Testis (tissue), 3 donors: ENCODE data around the gene HMGA1. TPM values are rescaled to one million over a fixed set of nuclear protein-coding genes. Genes with fewer than 3 reads are reported as not detected.

Experiments
- DNase-seq: peaks from one replicate; pipeline ENCODE4 v3.0.0-alpha.2; 2019
- H3K27ac ChIP-seq, 2 donors: fragments of 200-600 bp; sonication (generic); one replicate each; pipeline ENCODE4 v1.5.1; 2019
- H3K27me3 ChIP-seq: fragments of 200-600 bp; sonication (generic); one replicate; pipeline ENCODE4 v1.5.1; 2019
- H3K36me3 ChIP-seq: fragments of 200-600 bp; sonication (generic); one replicate; pipeline ENCODE4 v1.5.1; 2017; ENCODE audit warnings: low read depth; ENCODE audit errors: missing control alignments
- H3K4me1 ChIP-seq: fragments of 200-600 bp; sonication (generic); one replicate; pipeline ENCODE4 v1.5.1; 2019
- H3K4me3 ChIP-seq, 2 donors: fragments of 200-600 bp; sonication (generic); one replicate each; pipeline ENCODE4 v1.5.1; 2017 to 2019
- H3K9me3 ChIP-seq: fragments of 200-600 bp; sonication (generic); one replicate; pipeline ENCODE4 v1.5.1; 2017
- POLR2A ChIP-seq: fragments of 450-650 bp; IDR thresholded peaks from one replicate; pipeline ENCODE4 v1.6.1; 2017; ENCODE audit warnings: antibody characterized with exemption, mild to moderate bottlenecking, moderate library complexity
- WGBS, 2 donors: methylation state at CpG; one replicate each; pipeline ENCODE4 v1.1.5; 2018; 5-methylcytosine and 5-hydroxymethylcytosine counted together
- intact Hi-C: fragments of 100-400 bp; cut with DNase I; formaldehyde crosslinking; loops from one replicate; pipeline ENCODE4 v1.15.1; 2023; ENCODE audit warnings: low total_unique reads
- polyA plus RNA-seq: library from polyadenylated mRNA; stranded (reverse); fragments of 350-450 nt; fragmentation: Illumina TruSeq; extraction: RNeasy Lipid Tissue Mini Kit (QIAGEN cat#74804); gene quantifications from one replicate; pipeline ENCODE4 v1.2.3, GENCODE V29; 2014; ENCODE audit warnings: low read depth, low replicate concordance; ENCODE audit not compliant: insufficient read depth
- total RNA-seq, 2 donors: library from RNA; depleted of rRNA; stranded (reverse); fragments of >200 nt; gene quantifications; one replicate each; pipeline ENCODE4 v1.2.3, GENCODE V29; 2016
- TF ChIP-seq, protein P1 (sequence below), 3 experiments: fragments of 450-650 bp in 2 of 3; fragments of 200-600 bp in 1 of 3; sonication (generic) in 1 of 3; IDR thresholded peaks; one replicate each; pipeline ENCODE4 v1.5.1; 2016 to 2019; ENCODE audit warnings: antibody characterized with exemption in 3 of 3, mild to moderate bottlenecking in 2 of 3, moderate library complexity in 1 of 3

Gene HMGA1
- total and polyA plus RNA-seq, 3 donors from 2014 or later: 136 to 204 (median 184) TPM

DNA sequence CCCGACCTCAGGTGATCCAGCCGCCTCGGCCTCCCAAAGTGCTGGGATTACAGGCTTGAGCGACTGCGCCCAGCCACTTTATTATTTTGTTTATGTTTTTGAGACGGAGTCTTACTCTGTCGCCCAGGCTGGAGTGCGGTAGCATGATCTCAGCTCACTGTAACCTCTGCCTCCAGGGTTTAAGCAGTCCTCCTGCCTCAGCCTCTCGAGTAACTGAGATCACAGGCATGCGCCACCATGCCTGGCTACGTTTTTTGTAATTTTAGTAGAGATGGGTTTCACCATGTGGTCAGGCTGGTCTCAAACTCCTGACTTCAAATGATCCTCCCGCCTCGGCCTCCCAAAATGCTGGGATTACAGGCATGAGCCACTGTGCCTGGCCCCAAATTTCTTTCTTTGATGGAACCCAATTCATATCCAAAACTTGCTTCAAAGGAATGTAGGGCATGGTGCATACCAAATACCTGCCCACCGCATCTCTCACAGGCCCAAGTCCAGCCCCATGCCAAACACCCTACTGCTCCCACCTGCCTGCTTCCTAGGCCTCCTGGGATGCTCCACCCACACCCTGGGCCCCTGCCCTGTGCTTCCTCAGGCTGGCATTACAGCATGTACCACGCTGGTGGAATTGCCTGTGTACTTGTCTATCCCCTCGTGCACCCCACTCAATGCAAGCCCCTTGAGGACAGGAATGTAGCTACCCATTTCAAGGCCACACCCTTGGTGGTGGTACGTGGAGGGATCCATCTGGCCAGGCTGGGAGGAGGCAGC lies 4.9 kb upstream of the HMGA1 start:
- no peak for DNase-seq
- H3K4me3 ChIP-seq: no peak overlapping the region
- H3K9me3 ChIP-seq: no peaks in the 10 kb centered on the region
- H3K27ac ChIP-seq: no peak overlapping the region
- no peak for TF ChIP-seq POLR2A
- TF ChIP-seq, protein P1, sequence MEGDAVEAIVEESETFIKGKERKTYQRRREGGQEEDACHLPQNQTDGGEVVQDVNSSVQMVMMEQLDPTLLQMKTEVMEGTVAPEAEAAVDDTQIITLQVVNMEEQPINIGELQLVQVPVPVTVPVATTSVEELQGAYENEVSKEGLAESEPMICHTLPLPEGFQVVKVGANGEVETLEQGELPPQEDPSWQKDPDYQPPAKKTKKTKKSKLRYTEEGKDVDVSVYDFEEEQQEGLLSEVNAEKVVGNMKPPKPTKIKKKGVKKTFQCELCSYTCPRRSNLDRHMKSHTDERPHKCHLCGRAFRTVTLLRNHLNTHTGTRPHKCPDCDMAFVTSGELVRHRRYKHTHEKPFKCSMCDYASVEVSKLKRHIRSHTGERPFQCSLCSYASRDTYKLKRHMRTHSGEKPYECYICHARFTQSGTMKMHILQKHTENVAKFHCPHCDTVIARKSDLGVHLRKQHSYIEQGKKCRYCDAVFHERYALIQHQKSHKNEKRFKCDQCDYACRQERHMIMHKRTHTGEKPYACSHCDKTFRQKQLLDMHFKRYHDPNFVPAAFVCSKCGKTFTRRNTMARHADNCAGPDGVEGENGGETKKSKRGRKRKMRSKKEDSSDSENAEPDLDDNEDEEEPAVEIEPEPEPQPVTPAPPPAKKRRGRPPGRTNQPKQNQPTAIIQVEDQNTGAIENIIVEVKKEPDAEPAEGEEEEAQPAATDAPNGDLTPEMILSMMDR (IDR thresholded peaks at IDR 0.05): no peak
- no peaks in the 10 kb centered on the region for H3K27me3 ChIP-seq
- WGBS, 2 donors: 94 to 96% methylated on average over 17 of the region's 17 CpGs
- no peaks in the 10 kb centered on the region for H3K4me1 ChIP-seq
- no peaks in the 10 kb centered on the region for H3K36me3 ChIP-seq
- intact Hi-C loops: no loop called here

DNA sequence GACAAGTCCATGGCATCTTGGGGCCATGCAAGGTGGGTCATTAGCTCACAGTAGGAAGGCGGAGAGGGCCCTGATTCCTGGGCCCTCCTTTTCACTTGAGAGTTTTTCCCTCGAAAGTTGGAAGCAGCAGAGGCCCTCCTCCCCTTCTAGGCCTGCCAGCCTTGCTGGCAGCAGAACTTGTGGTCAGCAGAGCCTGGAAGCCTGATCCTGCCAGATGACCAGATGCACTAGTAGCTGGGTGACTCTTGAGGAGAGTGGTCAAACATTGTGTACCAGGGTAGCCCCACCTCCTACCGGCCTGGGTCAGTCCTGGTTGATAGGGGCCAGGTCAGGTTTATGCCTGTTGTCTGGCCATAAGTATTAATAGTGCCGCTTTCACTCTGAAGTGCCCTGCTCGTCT lies 3.8 kb upstream of the HMGA1 start:
- Histone ChIP-seq H3K36me3 (no peaks in the 10 kb centered on the region), H3K27ac (no peak overlapping the region), H3K9me3 (no peaks in the 10 kb centered on the region), H3K27me3 (no peaks in the 10 kb centered on the region), H3K4me3 (no peak overlapping the region), H3K4me1 (no peaks in the 10 kb centered on the region)
- no peak for TF ChIP-seq POLR2A
- TF ChIP-seq, protein P1 (IDR thresholded peaks at IDR 0.05): no peak
- WGBS, 2 donors: 62 to 73% methylated on average over 5 of the region's 5 CpGs
- no peak for DNase-seq
- intact Hi-C loops: no loop called here

DNA sequence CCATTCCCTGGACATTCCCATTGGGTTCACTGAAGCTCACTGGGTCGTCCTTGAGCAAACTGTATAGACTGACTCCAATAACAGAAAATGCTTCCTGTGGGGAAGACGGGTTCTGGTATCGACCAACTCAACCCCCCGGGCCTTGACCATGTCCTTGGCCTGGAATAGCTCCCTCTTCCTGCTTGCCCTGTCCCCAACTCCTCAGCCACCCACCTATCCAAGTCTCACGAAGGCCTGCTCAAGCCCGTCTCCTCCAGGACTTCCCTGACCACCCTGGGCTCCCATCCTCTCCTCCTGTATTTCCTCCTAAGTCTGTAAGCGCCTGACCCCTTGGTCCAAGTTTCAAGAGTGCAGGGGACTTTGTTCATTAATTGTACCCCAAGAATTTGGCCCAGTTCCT lies 2.8 kb upstream of the HMGA1 start:
- Histone ChIP-seq H3K27me3 (no peaks in the 10 kb centered on the region), H3K4me1 (no peaks in the 10 kb centered on the region), H3K9me3 (no peaks in the 10 kb centered on the region), H3K4me3 (no peak overlapping the region), H3K36me3 (no peaks in the 10 kb centered on the region), H3K27ac (peak overlapping the region in 1 of 2 donors; percentile 85)
- no peak for DNase-seq
- TF ChIP-seq, protein P1 (IDR thresholded peaks at IDR 0.05): no peak
- TF ChIP-seq POLR2A: no peak
- 68 to 81% methylated on average over 7 of the region's 7 CpGs for WGBS, 2 donors
- intact Hi-C loops: no loop called here

DNA sequence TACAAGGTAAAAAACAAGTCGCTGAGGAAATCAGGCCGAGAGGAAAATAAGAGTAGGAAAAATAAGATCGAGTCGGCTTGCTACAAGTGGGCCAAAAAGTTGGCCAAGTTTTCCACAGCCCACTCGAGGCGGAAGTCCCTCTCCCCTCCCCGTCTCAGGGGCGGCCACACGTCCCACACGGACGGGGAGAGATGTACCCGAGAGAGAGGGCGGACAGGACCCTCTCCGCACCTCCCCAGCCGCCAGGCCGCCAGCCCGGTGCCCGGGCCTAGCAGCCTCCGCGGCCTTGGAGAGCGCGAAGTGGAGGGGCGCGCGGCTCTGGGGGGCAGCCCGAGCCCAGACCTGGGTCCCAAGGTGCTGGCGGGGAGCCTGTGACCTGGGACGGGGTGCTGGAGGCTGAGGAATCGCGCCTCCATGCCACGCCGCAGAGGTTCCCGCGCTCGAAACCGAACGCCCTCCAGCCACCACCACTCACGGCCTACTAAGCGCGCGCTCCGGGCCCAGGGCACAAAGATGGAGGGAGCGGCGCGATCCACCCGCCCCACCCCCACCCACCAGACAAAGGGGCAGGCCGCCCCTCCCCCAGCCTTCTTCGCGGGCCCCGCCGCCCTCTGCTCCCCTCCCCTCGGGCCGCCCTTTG lies 1.9 kb upstream of the HMGA1 start:
- DNase-seq: peak; percentile 57
- Histone ChIP-seq H3K27ac (peak overlapping the region; percentile 77 to 85), H3K9me3 (no peaks in the 10 kb centered on the region), H3K4me1 (no peaks in the 10 kb centered on the region), H3K36me3 (no peaks in the 10 kb centered on the region), H3K27me3 (no peaks in the 10 kb centered on the region), H3K4me3 (peak overlapping the region; percentile 59 to 65)
- TF ChIP-seq POLR2A: no peak
- TF ChIP-seq, protein P1 (IDR thresholded peaks at IDR 0.05): no peak
- intact Hi-C loops: no loop called here
- WGBS, 2 donors: 38 to 68% methylated on average over 25 to 49 of the region's 53 CpGs
